Heart left ventricle (tissue), 16 donors: ENCODE measurements around the gene MYO16. TPM values are rescaled to one million over a fixed set of nuclear protein-coding genes. Genes with fewer than 3 reads are reported as not detected.

Experiments
- ATAC-seq, 4 donors: fragments of 200-7000 bp; cut with Tn5 transposase; one replicate each; pipeline ENCODE4 v1.9.1; 2020 to 2022; ENCODE audit warnings: moderate library complexity in 4 of 4, mild to moderate bottlenecking in 3 of 4, moderate number of reproducible peaks in 1 of 4
- DNase-seq, 5 donors: peaks; one replicate each; pipeline ENCODE4 v3.0.0-alpha.2; 2020
- H3K27ac ChIP-seq, 12 donors: fragments of 200-600 bp; sonication (generic) in 4 of 12; one replicate each; pipeline versions ENCODE4 v1.5.0 to v1.8.0; 2016 to 2022; ENCODE audit warnings: mild to moderate bottlenecking in 2 of 12
- H3K27me3 ChIP-seq, 9 donors: fragments of 200-600 bp; sonication (generic) in 2 of 9; one replicate each; pipeline versions ENCODE4 v1.5.1 to v1.8.0; 2016 to 2022; ENCODE audit warnings: mild to moderate bottlenecking in 3 of 9
- H3K36me3 ChIP-seq, 9 donors: fragments of 200-600 bp; sonication (generic) in 2 of 9; one replicate each; pipeline versions ENCODE4 v1.5.0 to v1.8.0; 2018 to 2022; ENCODE audit warnings: mild to moderate bottlenecking in 2 of 9
- H3K4me1 ChIP-seq, 12 donors: fragments of 200-600 bp; sonication (generic) in 4 of 12; one replicate each; pipeline versions ENCODE4 v1.5.0 to v1.8.0; 2016 to 2022; ENCODE audit warnings: mild to moderate bottlenecking in 3 of 12
- H3K4me3 ChIP-seq, 12 donors: fragments of 200-600 bp; sonication (generic) in 4 of 12; one replicate each; pipeline versions ENCODE4 v1.5.0 to v1.8.0; 2017 to 2022; ENCODE audit warnings: mild to moderate bottlenecking in 9 of 12, moderate library complexity in 4 of 12
- H3K9me3 ChIP-seq, 12 donors: fragments of 200-600 bp; sonication (generic) in 4 of 12; one replicate each; pipeline versions ENCODE4 v1.5.0 to v1.8.0; 2016 to 2022; ENCODE audit warnings: mild to moderate bottlenecking in 1 of 12
- POLR2A ChIP-seq, 2 donors: fragments of 450-650 bp; IDR thresholded peaks; one replicate each; pipeline ENCODE4 v1.6.1; 2017; ENCODE audit warnings: antibody characterized with exemption in 2 of 2, mild to moderate bottlenecking in 2 of 2, moderate library complexity in 2 of 2
- WGBS, 4 donors: extraction: QIAGEN DNeasy Blood & Tissue Kit in 2 of 4; methylation state at CpG; one replicate each; pipeline versions ENCODE4 v1.1.5 to v1.1.7; 2013 to 2018; 5-methylcytosine and 5-hydroxymethylcytosine counted together
- intact Hi-C, 10 donors: fragments of 100-400 bp; cut with DNase I; formaldehyde crosslinking; loops; one replicate each; pipeline versions ENCODE4 v1.11.1 to v1.14.2; 2022
- polyA plus RNA-seq, 2 donors: library from polyadenylated mRNA; stranded (reverse); fragments of 200-250 nt; gene quantifications; one replicate each; pipeline ENCODE4 v1.2.3, GENCODE V29; 2013
- total RNA-seq, 9 donors: library from RNA; depleted of rRNA in 2 of 9; stranded (reverse); fragments of >200 nt in 2 of 9; fragmentation: NEBNext Ultra II Directional in 3 of 9; extraction: Animal tissue kit (Norgen Biotek cat#: 25700) in 3 of 9; gene quantifications; one replicate each; pipeline versions ENCODE4 v1.1.0 to v1.2.4, GENCODE V29; 2016 to 2023
- TF ChIP-seq, protein P1 (sequence below), 12 donors: fragments of 200-600 bp; sonication (generic) in 4 of 12; IDR thresholded peaks; one replicate each; pipeline versions ENCODE4 v1.5.0 to v1.8.0; 2018 to 2022; ENCODE audit warnings: antibody characterized with exemption in 12 of 12, mild to moderate bottlenecking in 5 of 12
- donor health status: ischemic (EF 13 %, LVEDD 7.1; RV severe dilation, severe dysfunction).
- donor health status: healthy with polysubstance abuse.
- donor health status: DM: no; HTN: yes; CAD: no.
- donor health status: DM: no; HTN: no; CAD: no.
- donor health status: ischemic (EF 25% LVEDD 6.9; RV normal size, moderate dysfunction).
- donor health status: ischemic (EF 25% LVEDD 5.7; RV mildly dilated, moderate dysfunction).
- donor health status: healthy.
- donor health status: DM: yes; HTN: yes; CAD: no.
- donor health status: ischemic (EF 35%, LVEDD 5.7; RV mildly dilated, moderate dysfunction).
- donor health status: nonischemic (EF 11% LVEDD 7.7; RV severe dilation, severe dysfunction).
- donor health status: DM: yes; HTN: yes; CAD: no.
- donor health status: PGD.
- donor health status: ischemic (EF 29% LVEDD 5.4; RV normal size, mild dysfunction).
- donor health status: nonischemic (EF 23%, LVEDD 6.1; RV moderate dilation, normal function).

Gene MYO16
- total and polyA plus RNA-seq, 11 donors = 0.16 to 5.2 (median 0.81) TPM

DNA sequence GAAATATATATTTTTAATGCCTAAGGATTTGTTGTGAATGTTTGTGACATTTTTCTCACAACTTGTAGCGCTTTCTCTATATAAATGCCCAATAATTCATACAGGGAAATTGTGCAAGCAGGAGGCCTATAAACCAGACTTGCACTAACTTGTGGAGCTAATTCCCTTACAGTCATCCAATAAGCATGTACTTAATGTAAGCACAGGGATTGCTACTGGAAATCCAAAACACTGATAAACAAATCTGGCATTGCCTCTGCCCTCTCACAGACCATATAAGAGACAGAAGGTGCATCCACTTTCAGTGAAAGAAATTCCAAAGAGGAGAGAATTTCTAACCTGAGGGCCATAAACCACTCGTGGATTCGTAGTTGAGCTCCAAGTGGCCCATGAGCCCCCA lies 518.8 kb downstream of the MYO16 start:
- H3K27me3 ChIP-seq = no peaks in the 10 kb centered on the region
- no peak overlapping the region for H3K4me3 ChIP-seq
- DNase-seq = no peak
- WGBS, 4 donors = 85 to 100% (median 92%) methylated on average over 3 of the region's 3 CpGs
- H3K4me1 ChIP-seq = peaks cover 0 to 4% (median 0%) of the 10 kb centered on the region in 12 donors
- H3K36me3 ChIP-seq = no peaks in the 10 kb centered on the region
- ATAC-seq = no peak
- H3K9me3 ChIP-seq = no peaks in the 10 kb centered on the region
- TF ChIP-seq, protein P1, sequence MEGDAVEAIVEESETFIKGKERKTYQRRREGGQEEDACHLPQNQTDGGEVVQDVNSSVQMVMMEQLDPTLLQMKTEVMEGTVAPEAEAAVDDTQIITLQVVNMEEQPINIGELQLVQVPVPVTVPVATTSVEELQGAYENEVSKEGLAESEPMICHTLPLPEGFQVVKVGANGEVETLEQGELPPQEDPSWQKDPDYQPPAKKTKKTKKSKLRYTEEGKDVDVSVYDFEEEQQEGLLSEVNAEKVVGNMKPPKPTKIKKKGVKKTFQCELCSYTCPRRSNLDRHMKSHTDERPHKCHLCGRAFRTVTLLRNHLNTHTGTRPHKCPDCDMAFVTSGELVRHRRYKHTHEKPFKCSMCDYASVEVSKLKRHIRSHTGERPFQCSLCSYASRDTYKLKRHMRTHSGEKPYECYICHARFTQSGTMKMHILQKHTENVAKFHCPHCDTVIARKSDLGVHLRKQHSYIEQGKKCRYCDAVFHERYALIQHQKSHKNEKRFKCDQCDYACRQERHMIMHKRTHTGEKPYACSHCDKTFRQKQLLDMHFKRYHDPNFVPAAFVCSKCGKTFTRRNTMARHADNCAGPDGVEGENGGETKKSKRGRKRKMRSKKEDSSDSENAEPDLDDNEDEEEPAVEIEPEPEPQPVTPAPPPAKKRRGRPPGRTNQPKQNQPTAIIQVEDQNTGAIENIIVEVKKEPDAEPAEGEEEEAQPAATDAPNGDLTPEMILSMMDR (IDR thresholded peaks at IDR 0.05) = no peak
- TF ChIP-seq POLR2A (IDR thresholded peaks at IDR 0.05) = no peak
- H3K27ac ChIP-seq = no peak overlapping the region
- intact Hi-C loops = loop anchor here (5.0 to 10.0 kb wide), 11 partner anchors 183 to 959 kb away; partner anchors contain the start of gene IRS2 (in 4 of the 10)

DNA sequence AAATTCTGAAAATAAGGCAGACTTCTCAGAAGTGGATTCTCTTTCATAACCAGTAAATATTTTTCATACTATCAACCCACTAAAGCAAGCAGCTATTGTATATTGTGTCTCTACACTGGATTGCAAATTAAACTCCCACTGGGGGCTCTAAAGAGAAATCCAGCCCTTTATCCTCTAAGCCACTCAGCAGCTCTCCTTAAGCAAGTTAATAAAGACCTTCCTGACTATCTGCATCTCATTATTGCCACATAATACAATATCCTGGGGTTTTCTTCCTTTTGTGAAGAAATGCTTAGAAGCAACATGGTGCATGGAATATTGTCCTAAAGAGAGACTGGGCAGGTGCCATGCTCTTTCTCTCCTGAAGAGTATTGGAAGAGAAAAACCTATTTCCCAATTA lies 521.3 kb downstream of the MYO16 start:
- peaks cover 0 to 6% (median 0%) of the 10 kb centered on the region in 12 donors for H3K4me1 ChIP-seq
- DNase-seq (no peak), ATAC-seq (no peak)
- no peaks in the 10 kb centered on the region for H3K36me3 ChIP-seq
- H3K9me3 ChIP-seq = no peaks in the 10 kb centered on the region
- intact Hi-C loops = no loop called here
- H3K27me3 ChIP-seq = no peaks in the 10 kb centered on the region
- TF ChIP-seq POLR2A (IDR thresholded peaks at IDR 0.05) = no peak
- TF ChIP-seq, protein P1 (IDR thresholded peaks at IDR 0.05) = no peak
- no peak overlapping the region for H3K4me3 ChIP-seq
- no peak overlapping the region for H3K27ac ChIP-seq

DNA sequence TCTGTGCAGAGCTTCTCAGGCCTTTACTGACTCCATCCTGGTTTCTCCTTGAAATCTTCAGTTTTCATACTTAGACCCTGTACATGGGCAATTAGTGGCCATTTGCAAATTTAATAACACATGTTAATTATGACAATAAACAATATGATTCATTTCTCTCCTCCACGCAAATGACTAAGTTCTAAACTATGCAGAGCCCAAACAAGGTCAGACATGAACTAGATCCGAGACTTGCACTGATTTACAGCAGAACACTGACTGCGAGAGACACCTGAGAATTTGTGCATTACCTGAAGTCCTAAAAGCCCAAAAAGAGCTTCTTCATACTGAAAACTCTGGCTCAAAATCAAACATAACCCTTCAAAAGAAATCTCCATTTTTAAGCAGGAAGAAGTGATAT lies 521.8 kb downstream of the MYO16 start:
- ATAC-seq = no peak
- intact Hi-C loops = no loop called here
- Histone ChIP-seq H3K4me3 (no peak overlapping the region), H3K4me1 (peaks cover 0 to 8% (median 0%) of the 10 kb centered on the region in 12 donors), H3K27me3 (no peaks in the 10 kb centered on the region), H3K9me3 (no peaks in the 10 kb centered on the region), H3K36me3 (no peaks in the 10 kb centered on the region), H3K27ac (no peak overlapping the region)
- WGBS, 4 donors = 89 to 95% (median 90%) methylated on average over 3 of the region's 3 CpGs
- no peak for TF ChIP-seq POLR2A (IDR thresholded peaks at IDR 0.05)
- TF ChIP-seq, protein P1 (IDR thresholded peaks at IDR 0.05) = no peak
- no peak for DNase-seq

DNA sequence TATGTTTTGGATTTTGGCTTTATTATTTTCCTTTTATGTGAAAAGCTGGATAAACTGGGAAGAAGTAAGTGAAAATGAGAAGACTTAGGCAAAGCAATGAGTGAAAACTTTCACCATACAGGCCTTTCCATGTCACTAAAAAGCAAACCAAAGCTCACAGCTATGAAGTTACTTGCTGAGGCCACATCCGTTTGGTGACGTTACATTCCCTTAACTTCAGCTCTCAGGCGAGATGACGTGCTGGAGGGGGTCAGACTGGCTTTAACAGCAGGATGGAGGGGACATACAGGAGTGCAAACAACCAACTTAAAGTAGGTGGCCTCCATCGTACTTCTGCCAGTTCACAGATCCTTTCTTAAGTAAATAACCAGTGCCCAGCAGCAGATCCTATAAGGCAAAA lies 522.3 kb downstream of the MYO16 start:
- H3K27ac ChIP-seq = no peak overlapping the region
- no peaks in the 10 kb centered on the region for H3K36me3 ChIP-seq
- H3K9me3 ChIP-seq = no peaks in the 10 kb centered on the region
- no peak for DNase-seq
- H3K4me1 ChIP-seq = peaks cover 0 to 8% (median 0%) of the 10 kb centered on the region in 12 donors
- no peak for TF ChIP-seq POLR2A (IDR thresholded peaks at IDR 0.05)
- TF ChIP-seq, protein P1 (IDR thresholded peaks at IDR 0.05) = no peak
- WGBS, 4 donors = 64 to 81% (median 71%) methylated on average over 5 of the region's 5 CpGs
- intact Hi-C loops = no loop called here
- no peaks in the 10 kb centered on the region for H3K27me3 ChIP-seq
- no peak for ATAC-seq
- no peak overlapping the region for H3K4me3 ChIP-seq
